SK-N-SH (cell line): ENCODE data around the gene PPP3CA. TPM values are rescaled to one million over a fixed set of nuclear protein-coding genes. Genes with fewer than 3 reads are reported as not detected.

Experiments used
- CTCF ChIA-PET: fragments of 300-600, 350-600 bp; formaldehyde crosslinking; extraction: SDS; loops from one replicate; lab custom pipeline; 2021; lab: Yijun Ruan, JAX
- POLR2A ChIA-PET: fragments of 350-600 bp; sonication (Branson Sonifier 250); formaldehyde crosslinking; extraction: SDS; loops from one replicate; lab custom pipeline; 2020; ENCODE audit warnings: antibody characterized with exemption, inconsistent platforms; lab: Yijun Ruan, JAX
- DNase-seq: peaks from one replicate; pipeline ENCODE4 v3.0.0; 2012
- H2AFZ ChIP-seq: fragments of 200-600 bp; sonication (generic); 2 replicates; pipeline ENCODE4 v1.8.1; 2016; ENCODE audit warnings: antibody characterized with exemption, mild to moderate bottlenecking, low read depth
- H3F3A ChIP-seq: fragments of 200-600 bp; sonication (generic); replicated peaks from 2 replicates; pipeline ENCODE3; 2016; ENCODE audit warnings: antibody characterized with exemption, mild to moderate bottlenecking; ENCODE audit not compliant: insufficient read depth
- H3K27ac ChIP-seq, 2 experiments: fragments of 200-500 bp in 1 of 2; fragments of 200-600 bp in 1 of 2; sonication (Bioruptor generic) in 1 of 2; sonication (generic), shearing (Covaris generic) in 1 of 2; 2 replicates each; pipeline versions ENCODE4 v1.5.1 to v1.6.1; 2014 to 2016; ENCODE audit warnings: low read depth in 2 of 2, inconsistent platforms in 1 of 2, low read length in 1 of 2, mild to moderate bottlenecking in 1 of 2, mixed read lengths in 1 of 2
- H3K27me3 ChIP-seq: fragments of 200-600 bp; sonication (generic), shearing (Covaris generic); 2 replicates; pipeline ENCODE4 v1.6.1; 2016; ENCODE audit warnings: mixed run types; ENCODE audit not compliant: insufficient read depth
- H3K36me3 ChIP-seq, 2 experiments: fragments of 200-500 bp in 1 of 2; fragments of 200-600 bp in 1 of 2; sonication (Bioruptor generic) in 1 of 2; sonication (generic) in 1 of 2; replicated peaks in 1 of 2; 2 replicates each; pipeline versions ENCODE3 to v1.5.1; 2014 to 2016; ENCODE audit warnings: low read length in 1 of 2, mild to moderate bottlenecking in 1 of 2; ENCODE audit not compliant: insufficient read depth in 2 of 2, control insufficient read depth in 1 of 2
- H3K4me1 ChIP-seq, 2 experiments: fragments of 200-500 bp in 1 of 2; fragments of 200-600 bp in 1 of 2; sonication (Bioruptor generic) in 1 of 2; sonication (generic), shearing (Covaris generic) in 1 of 2; 2 replicates each; pipeline versions ENCODE4 v1.5.1 to v1.6.1; 2014 to 2016; ENCODE audit warnings: low read depth in 1 of 2, low read length in 1 of 2, mixed run types in 1 of 2; ENCODE audit not compliant: insufficient read depth in 2 of 2, control insufficient read depth in 1 of 2
- H3K4me2 ChIP-seq: fragments of 200-600 bp; sonication (generic), shearing (Covaris generic); 2 replicates; pipeline ENCODE4 v1.6.1; 2017; ENCODE audit warnings: mixed run types
- H3K4me3 ChIP-seq, 2 experiments: fragments of 200-500 bp in 1 of 2; fragments of 200-600 bp in 1 of 2; sonication (Bioruptor generic) in 1 of 2; sonication (generic), shearing (Covaris generic) in 1 of 2; 2 replicates each; pipeline versions ENCODE4 v1.5.1 to v1.8.1; 2014 to 2016; ENCODE audit warnings: low read depth in 2 of 2, inconsistent platforms in 1 of 2, low read length in 1 of 2, mild to moderate bottlenecking in 1 of 2, mixed read lengths in 1 of 2, moderate library complexity in 1 of 2
- H3K79me2 ChIP-seq: fragments of 200-600 bp; sonication (generic); 2 replicates; pipeline ENCODE4 v1.8.1; 2017; ENCODE audit warnings: mild to moderate bottlenecking; ENCODE audit not compliant: insufficient read depth
- H3K9ac ChIP-seq: fragments of 200-600 bp; sonication (generic); 2 replicates; pipeline ENCODE4 v1.6.1; 2017; ENCODE audit warnings: mixed run types
- H3K9me2 ChIP-seq: fragments of 200-600 bp; sonication (generic); 2 replicates; pipeline ENCODE4 v1.6.1; 2017; ENCODE audit warnings: mixed run types
- H3K9me3 ChIP-seq: fragments of 200-600 bp; sonication (generic); 2 replicates; pipeline ENCODE4 v1.6.1; 2017; ENCODE audit warnings: mixed run types, mild to moderate bottlenecking, moderate library complexity
- H4K20me1 ChIP-seq: fragments of 200-600 bp; sonication (generic); 2 replicates; pipeline ENCODE4 v1.6.1; 2017; ENCODE audit warnings: mild to moderate bottlenecking, mixed run types; ENCODE audit not compliant: insufficient read depth
- ELF1 ChIP-seq: IDR thresholded peaks from 2 replicates; pipeline ENCODE4 v1.4.0; 2012
- EP300 ChIP-seq, 2 experiments: IDR thresholded peaks; 2 replicates each; pipeline versions ENCODE4 v1.4.0 to v1.6.1; 2012; ENCODE audit warnings: borderline replicate concordance in 1 of 2, low read depth in 1 of 2, low read length in 1 of 2
- FOXM1 ChIP-seq: IDR thresholded peaks from 2 replicates; pipeline ENCODE4 v1.4.0; 2012; ENCODE audit warnings: low read depth, mild to moderate bottlenecking
- GABPA ChIP-seq: IDR thresholded peaks from 2 replicates; pipeline ENCODE4 v1.4.0; 2012; ENCODE audit warnings: low read depth, mild to moderate bottlenecking
- IRF3 ChIP-seq: fragments of 150-350 bp; IDR thresholded peaks from 2 replicates; pipeline ENCODE4 v1.6.1; 2016; ENCODE audit warnings: mild to moderate bottlenecking, low read depth, low read length
- MAX ChIP-seq: IDR thresholded peaks from 2 replicates; pipeline ENCODE4 v1.4.0; 2012; ENCODE audit warnings: low read depth
- MEF2A ChIP-seq: IDR thresholded peaks from 2 replicates; pipeline ENCODE4 v1.4.0; 2012; ENCODE audit warnings: low read depth, borderline replicate concordance
- NFIC ChIP-seq: IDR thresholded peaks from 2 replicates; pipeline ENCODE4 v1.4.0; 2012; ENCODE audit warnings: borderline replicate concordance
- NRF1 ChIP-seq: IDR thresholded peaks from 2 replicates; pipeline ENCODE4 v1.6.1; 2012; ENCODE audit warnings: low read depth, mild to moderate bottlenecking, low read length
- POLR2AphosphoS5 ChIP-seq: IDR thresholded peaks from 2 replicates; pipeline ENCODE4 v1.6.1; 2012; ENCODE audit warnings: low read depth, low read length
- REST ChIP-seq: IDR thresholded peaks from 2 replicates; pipeline ENCODE4 v1.6.1; 2012; ENCODE audit warnings: mild to moderate bottlenecking, low read depth, low read length, moderate library complexity
- SIN3A ChIP-seq: IDR thresholded peaks from 2 replicates; pipeline ENCODE4 v1.6.1; 2012; ENCODE audit warnings: low read depth, mild to moderate bottlenecking, low read length, moderate library complexity, borderline replicate concordance
- SMC3 ChIP-seq: IDR thresholded peaks from 2 replicates; pipeline ENCODE4 v1.6.1; 2012; ENCODE audit warnings: low read depth, low read length, improper control_type of control experiment
- TAF1 ChIP-seq: IDR thresholded peaks from 2 replicates; pipeline ENCODE4 v1.6.1; 2012; ENCODE audit warnings: low read depth, mild to moderate bottlenecking, low read length, moderate library complexity, borderline replicate concordance
- TCF12 ChIP-seq: IDR thresholded peaks from 2 replicates; pipeline ENCODE4 v1.4.0; 2012
- TEAD4 ChIP-seq: IDR thresholded peaks from 2 replicates; pipeline ENCODE4 v1.4.0; 2012; ENCODE audit warnings: mild to moderate bottlenecking, borderline replicate concordance; ENCODE audit not compliant: insufficient read depth
- USF1 ChIP-seq: IDR thresholded peaks from 2 replicates; pipeline ENCODE4 v1.4.0; 2012; ENCODE audit warnings: low read depth, borderline replicate concordance
- USF2 ChIP-seq: fragments of 150-350 bp; IDR thresholded peaks from 2 replicates; pipeline ENCODE4 v1.6.1; 2017; ENCODE audit warnings: antibody characterized with exemption, low read length, low read depth, borderline replicate concordance
- YY1 ChIP-seq: IDR thresholded peaks from 2 replicates; pipeline ENCODE4 v1.4.0; 2012; ENCODE audit warnings: low read depth, mild to moderate bottlenecking
- WGBS: methylation state at CpG from one replicate; pipeline ENCODE4 v1.1.6; 2017; ENCODE audit warnings: low lambda C conversion rate; 5-methylcytosine and 5-hydroxymethylcytosine counted together
- polyA plus RNA-seq, 3 experiments: library from polyadenylated mRNA; depleted of rRNA; stranded (reverse); fragments of >200 nt; gene quantifications; 2 replicates each; pipeline ENCODE4 v1.2.3, GENCODE V29; 2012

PPP3CA gene
- polyA plus RNA-seq, 1 of the 3 experiments (the other 2 are of a cell fraction) = 10.7 TPM

- peaks cover 71% of the 10 kb centered on the region for H3K79me2 ChIP-seq
- no peak overlapping the region for H2AFZ ChIP-seq
- H3K9me3 ChIP-seq = peaks cover 4% of the 10 kb centered on the region; the same call in 1 of the 2 replicates
- CTCF ChIA-PET = interaction anchor here (1.0 kb wide), 2 partner anchors 19 kb away, joined by 3 read pairs; no protein-coding TSS in a partner anchor
- no peak overlapping the region for H3K9ac ChIP-seq
- no peak overlapping the region for H3K27ac ChIP-seq
- H3K9me2 ChIP-seq = no peaks in the 10 kb centered on the region
- no peak overlapping the region for H3K4me3 ChIP-seq
- H4K20me1 ChIP-seq = peaks cover 20% of the 10 kb centered on the region; the same call in 1 of the 2 replicates
- H3K36me3 ChIP-seq = peaks cover 0 to 13% of the 10 kb centered on the region in 2 experiments
- H3F3A ChIP-seq = peaks cover 13% of the 10 kb centered on the region
- 98% methylated on average over 3 of the region's 3 CpGs for WGBS
- H3K27me3 ChIP-seq = no peaks in the 10 kb centered on the region
- H3K4me1 ChIP-seq = no peaks in the 10 kb centered on the region; a peak in 1 of 4 replicates
- DNase-seq = no peak
- H3K4me2 ChIP-seq = no peak overlapping the region
- no peak for TF ChIP-seq SIN3A
- no peak for TF ChIP-seq NFIC
- TF ChIP-seq TCF12 = no peak
- no peak for TF ChIP-seq POLR2AphosphoS5
- TF ChIP-seq TAF1 = no peak
- no peak for TF ChIP-seq USF1
- TF ChIP-seq MEF2A = no peak
- POLR2A ChIA-PET = interaction anchor here (0.6 kb wide), 1 partner anchor 24 kb away, joined by 4 read pairs; no protein-coding TSS in a partner anchor
Observed at GRCh38 chr4:101315786-101316185, 31.5 kb downstream of the PPP3CA start.

- no peak overlapping the region for H3K4me3 ChIP-seq
- no peak for DNase-seq
- no peaks in the 10 kb centered on the region for H3K9me2 ChIP-seq
- no peak overlapping the region for H2AFZ ChIP-seq
- H3F3A ChIP-seq = peaks cover 13% of the 10 kb centered on the region
- peaks cover 69% of the 10 kb centered on the region for H3K79me2 ChIP-seq
- POLR2A ChIA-PET = no interaction called here
- no peaks in the 10 kb centered on the region; a peak in 1 of 4 replicates for H3K4me1 ChIP-seq
- H3K27ac ChIP-seq = no peak overlapping the region
- TF ChIP-seq USF1 (no peak), NRF1 (no peak), TAF1 (no peak), TEAD4 (no peak), SMC3 (no peak), SIN3A (no peak), IRF3 (no peak), GABPA (no peak), YY1 (no peak), MAX (no peak), REST (no peak), USF2 (no peak), ELF1 (no peak), FOXM1 (no peak), EP300 (IDR thresholded peaks at IDR 0.05; ENCODE audit: borderline replicate concordance in 1 of 2, low read depth in 1 of 2, low read length in 1 of 2) (no peak)
- peaks cover 3% of the 10 kb centered on the region; the same call in 1 of the 2 replicates for H3K9me3 ChIP-seq
- peaks cover 20% of the 10 kb centered on the region; the same call in 1 of the 2 replicates for H4K20me1 ChIP-seq
- no peaks in the 10 kb centered on the region for H3K27me3 ChIP-seq
- CTCF ChIA-PET = interaction anchor here (1.0 kb wide), 1 partner anchor 19 kb away, joined by 3 read pairs; no protein-coding TSS in a partner anchor
- no peak overlapping the region for H3K4me2 ChIP-seq
- peaks cover 0 to 13% of the 10 kb centered on the region in 2 experiments for H3K36me3 ChIP-seq
- 98% methylated on average over 2 of the region's 2 CpGs for WGBS
- H3K9ac ChIP-seq = no peak overlapping the region
Observed at GRCh38 chr4:101315041-101315440, 32.3 kb downstream of the PPP3CA start.
